K562 (cell line): ENCODE measurements around the gene GIGYF2. TPM values are rescaled to one million over a fixed set of nuclear protein-coding genes. Genes with fewer than 3 reads are reported as not detected.

Experiments used
- ATAC-seq: fragments of 200-7000 bp; cut with Tn5 transposase; 3 replicates; pipeline ENCODE4 v1.9.1; 2020; ENCODE audit warnings: moderate library complexity
- BruUV-seq: library from RNA; stranded (reverse); fragments of 400-500 nt; replicated peaks from 2 replicates; lab custom pipeline; 2021; lab: Mats Ljungman, UMichigan
- CTCF ChIA-PET: fragments of 300-600 bp; formaldehyde crosslinking; extraction: SDS; loops from one replicate; lab custom pipeline; 2021; ENCODE audit warnings: low intra/inter-chr PET ratio; lab: Yijun Ruan, JAX
- POLR2A ChIA-PET: fragments of 300-600, 350-650 bp; sonication (Branson Sonifier 250); formaldehyde crosslinking; extraction: SDS; loops from one replicate; lab custom pipeline; 2021; ENCODE audit warnings: antibody characterized with exemption, inconsistent platforms; lab: Yijun Ruan, JAX
- DNase-seq, 4 experiments: peaks; one replicate each; pipeline versions ENCODE4 v3.0.0 to v3.0.0-alpha.2; 2011 to 2018; ENCODE audit warnings: low spot score in 3 of 4, mixed read lengths in 3 of 4; ENCODE audit errors: extremely low read depth in 1 of 4
- FAIRE-seq: peaks from 2 replicates; lab custom pipeline; 2011; peaks lifted over from hg19 to GRCh38; lab: Jason Lieb, UNC
- H2AFZ ChIP-seq: 2 replicates; pipeline ENCODE4 v1.6.0; 2011; ENCODE audit warnings: low read depth, low read length, control low read depth, inconsistent platforms
- H3K27ac ChIP-seq: fragments of 200-600 bp; 3 replicates; pipeline ENCODE4 v1.8.0; 2011; ENCODE audit warnings: low read depth, mild to moderate bottlenecking, control low read depth, inconsistent platforms, low read length, moderate library complexity, mixed read lengths; ENCODE audit errors: extremely low read depth
- H3K27me3 ChIP-seq, 2 experiments: fragments of 300-600 bp in 1 of 2; 2 replicates in 1 of 2; 3 replicates in 1 of 2; pipeline versions ENCODE4 v1.6.0 to v1.8.0; 2011; ENCODE audit warnings: inconsistent platforms in 2 of 2, low read length in 2 of 2, mild to moderate bottlenecking in 1 of 2, mixed read lengths in 1 of 2, moderate library complexity in 1 of 2; ENCODE audit not compliant: control insufficient read depth in 2 of 2, insufficient read depth in 2 of 2
- H3K36me3 ChIP-seq: fragments of 300-600 bp; 3 replicates; pipeline ENCODE4 v1.8.0; 2011; ENCODE audit warnings: mild to moderate bottlenecking, low read length, inconsistent platforms; ENCODE audit not compliant: control insufficient read depth, insufficient read depth
- H3K4me1 ChIP-seq, 2 experiments: fragments of 200-600 bp in 1 of 2; replicated peaks in 1 of 2; 2 replicates in 1 of 2; 3 replicates in 1 of 2; pipeline versions ENCODE4 v1.5.1 to v1.8.0; 2011; ENCODE audit warnings: inconsistent platforms in 2 of 2, low read length in 2 of 2, mild to moderate bottlenecking in 1 of 2, mixed read lengths in 1 of 2, moderate library complexity in 1 of 2; ENCODE audit not compliant: control insufficient read depth in 2 of 2, insufficient read depth in 2 of 2
- H3K4me2 ChIP-seq: 2 replicates; pipeline ENCODE4 v1.6.1; 2011; ENCODE audit warnings: low read length, control low read depth, inconsistent platforms, mixed read lengths; ENCODE audit not compliant: insufficient read depth
- H3K4me3 ChIP-seq: fragments of 200-600 bp; sonication (generic), shearing (Covaris generic); 2 replicates; pipeline ENCODE4 v1.5.1; 2016; ENCODE audit warnings: control low read depth, inconsistent platforms
- H3K79me2 ChIP-seq: fragments of 200-600 bp; 3 replicates; pipeline ENCODE4 v1.8.0; 2011; ENCODE audit warnings: low read length, inconsistent platforms; ENCODE audit not compliant: control insufficient read depth, insufficient read depth
- H3K9ac ChIP-seq, 2 experiments: 2 replicates each; pipeline versions ENCODE4 v1.6.0 to v1.6.1; 2011; ENCODE audit warnings: low read depth in 2 of 2, low read length in 2 of 2, control low read depth in 1 of 2, inconsistent platforms in 1 of 2, mild to moderate bottlenecking in 1 of 2, mixed read lengths in 1 of 2; ENCODE audit not compliant: insufficient read depth in 1 of 2
- H3K9me1 ChIP-seq: one replicate; pipeline ENCODE4 v1.6.0; 2011; ENCODE audit warnings: inconsistent platforms, mild to moderate bottlenecking, low read length, moderate library complexity; ENCODE audit not compliant: control insufficient read depth, insufficient read depth
- H3K9me3 ChIP-seq: replicated peaks from 2 replicates; pipeline ENCODE4 v1.5.1; 2011; ENCODE audit warnings: low read depth, low read length, inconsistent platforms; ENCODE audit not compliant: control insufficient read depth, insufficient read depth
- H4K20me1 ChIP-seq: replicated peaks from 2 replicates; pipeline ENCODE4 v1.6.1; 2011; ENCODE audit warnings: low read length, inconsistent platforms, mixed read lengths; ENCODE audit not compliant: control insufficient read depth, insufficient read depth
- BDP1 ChIP-seq: IDR thresholded peaks from 3 replicates; pipeline ENCODE4 v1.6.1; 2011; ENCODE audit not compliant: insufficient read length, insufficient read depth
- CTCF ChIP-seq, 3 experiments: IDR thresholded peaks in 2 of 3; conservative IDR thresholded peaks in 1 of 3; 2 replicates each; pipeline ENCODE4 v1.5.1; 2011 to 2012; ENCODE audit warnings: low read length in 3 of 3, mild to moderate bottlenecking in 3 of 3, control low read depth in 2 of 3, improper control_type of control experiment in 1 of 3, inconsistent platforms in 1 of 3, low read depth in 1 of 3, mixed read lengths in 1 of 3, moderate library complexity in 1 of 3; ENCODE audit not compliant: insufficient read depth in 2 of 3
- CTCFL ChIP-seq: IDR thresholded peaks from 2 replicates; pipeline ENCODE4 v1.6.1; 2011; ENCODE audit warnings: borderline replicate concordance, low read depth, mild to moderate bottlenecking, moderate library complexity, low read length; ENCODE audit not compliant: insufficient read depth, poor library complexity, severe bottlenecking
- EP400 ChIP-seq: fragments of 450-650 bp; IDR thresholded peaks from 2 replicates; pipeline ENCODE4 v1.6.1; 2017; ENCODE audit warnings: antibody characterized with exemption, mild to moderate bottlenecking, moderate library complexity
- ETS1 ChIP-seq: conservative IDR thresholded peaks from 2 replicates; pipeline ENCODE4 v1.6.1; 2011; ENCODE audit warnings: low read depth, mild to moderate bottlenecking, low read length; ENCODE audit not compliant: control insufficient read depth
- RAD21 ChIP-seq, 2 experiments: fragments of 250-450 bp in 1 of 2; fragments of 450-650 bp in 1 of 2; sonication (Bioruptor Pico) in 1 of 2; formaldehyde crosslinking in 1 of 2; IDR thresholded peaks in 1 of 2; conservative IDR thresholded peaks in 1 of 2; 2 replicates each; pipeline versions ENCODE4 v1.4.0 to v1.8.0; 2020 to 2022; ENCODE audit warnings: mild to moderate bottlenecking in 2 of 2, moderate library complexity in 1 of 2
- RHOXF2B ChIP-seq: fragments of 250-450 bp; sonication (Bioruptor Pico); conservative IDR thresholded peaks from 2 replicates; pipeline ENCODE4 v1.5.1; 2021
- SMAD3 ChIP-seq: fragments of 450-650 bp; formaldehyde crosslinking; conservative IDR thresholded peaks from 2 replicates; pipeline ENCODE4 v1.4.0; 2020; ENCODE audit warnings: mild to moderate bottlenecking
- TEAD4 ChIP-seq, 2 experiments: sonication (generic) in 1 of 2; formaldehyde crosslinking in 1 of 2; IDR thresholded peaks; 2 replicates each; pipeline versions ENCODE4 v1.6.1 to v1.8.0; 2012 to 2022; ENCODE audit warnings: borderline replicate concordance in 1 of 2, inconsistent platforms in 1 of 2, low read length in 1 of 2, mild to moderate bottlenecking in 1 of 2, missing genetic modification reagents in 1 of 2
- YBX1 ChIP-seq: fragments of 450-650 bp; IDR thresholded peaks from 2 replicates; pipeline ENCODE4 v1.7.1; 2016; ENCODE audit warnings: mild to moderate bottlenecking
- WGBS: fragments of 100-300 bp; shearing (Covaris generic); methylation state at CpG from one replicate; pipeline ENCODE4 v1.1.6; 2016; ENCODE audit warnings: low coverage, mixed read lengths; ENCODE audit not compliant: insufficient coverage; ENCODE audit errors: missing lambda C conversion rate; 5-methylcytosine and 5-hydroxymethylcytosine counted together
- in situ Hi-C: fragments of 300-500 bp; cut with MboI; formaldehyde crosslinking; loops from 4 replicates; pipeline ENCODE4 v1.15.0; 2018; ENCODE audit warnings: inconsistent platforms, mixed read lengths
- intact Hi-C: fragments of 100-400 bp; cut with micrococcal nuclease; formaldehyde crosslinking; loops from 2 replicates; pipeline ENCODE4 v1.14.2; 2022
- polyA plus RNA-seq, 8 experiments: library from polyadenylated mRNA; depleted of rRNA in 4 of 8; stranded (reverse) in 5 of 8; unstranded in 3 of 8; fragments of >200 nt; fragmentation: Nextera tagmentation in 2 of 8; fragmentation: Illumina TruSeq in 1 of 8; extraction: Ambion mirVana in 2 of 8; extraction: Trizol in 1 of 8; gene quantifications; 2 replicates each; pipeline versions ENCODE4 v1.2.1 to v1.2.3, GENCODE V29; 2011 to 2014; ENCODE audit warnings: inconsistent platforms in 1 of 8, missing spikeins in 1 of 8
- total RNA-seq, 7 experiments: library from RNA; depleted of rRNA in 6 of 7; stranded (reverse); fragments of >200 nt in 6 of 7; fragmentation: Illumina TruSeq in 2 of 7; extraction: Trizol in 2 of 7; gene quantifications; 2 replicates each; pipeline versions ENCODE4 v1.2.1 to v1.2.3, GENCODE V29; 2011 to 2021; ENCODE audit warnings: low replicate concordance in 1 of 7

GIGYF2 gene
- total and polyA plus RNA-seq, 9 of the 15 experiments (the other 6 are each of a cell fraction or from before 2014, with no cell fraction given), result 12.7 to 52.7 (median 34.9) TPM

GRCh38 chr2:232886632-232887031 is 189.5 kb downstream of the GIGYF2 start (continued):
- TF ChIP-seq RHOXF2B (CRISPR knock-in tag) (no peak), YBX1 (no peak), ETS1 (no peak), TEAD4 (IDR thresholded peaks at IDR 0.05; ENCODE audit: low read length) (no peak), TEAD4 (CRISPR knock-in tag; IDR thresholded peaks at IDR 0.05; ENCODE audit: borderline replicate concordance) (no peak)
- TF ChIP-seq, all 486 proteins: peak for 0

GRCh38 chr2:232887171-232887850 is 190.2 kb downstream of the GIGYF2 start:
- H3K9me1 ChIP-seq, result no peaks in the 10 kb centered on the region
- intact Hi-C loops, result no loop called here
- ATAC-seq (peak; percentile 34; the same call in 1 of the 3 replicates), FAIRE-seq (no peak), DNase-seq (no peak)
- H3K27me3 ChIP-seq, result peaks cover 19 to 69% of the 10 kb centered on the region in 2 experiments; a peak in 4 of 5 replicates
- H3K79me2 ChIP-seq, result no peaks in the 10 kb centered on the region
- no peak overlapping the region for H3K4me3 ChIP-seq
- H3K36me3 ChIP-seq, result no peaks in the 10 kb centered on the region
- in situ Hi-C loops, result no loop called here
- no peak overlapping the region for H3K4me2 ChIP-seq
- no TSS peak for BruUV-seq
- no peaks in the 10 kb centered on the region for H3K9me3 ChIP-seq
- H3K9ac ChIP-seq, result no peak overlapping the region
- no peak overlapping the region for H3K27ac ChIP-seq
- TF ChIP-seq RAD21 (CRISPR knock-in tag; conservative IDR thresholded peaks at IDR 0.05 in 1 of 2, IDR thresholded peaks at IDR 0.05 in 1 of 2) (0 out of 4 replicates have a peak, but pooled peaks of 1 of the 2 experiments have one; percentile 8), EP400 (no peak), CTCFL (peak; percentile 4), SMAD3 (CRISPR knock-in tag) (no peak), CTCF (IDR thresholded peaks at IDR 0.05 in 2 of 3, conservative IDR thresholded peaks at IDR 0.05 in 1 of 3; ENCODE audit: insufficient read depth in 2 of 3, low read depth in 1 of 3, low read length in 3 of 3) (peak in 2 of 3 experiments; percentile 18 to 31; a peak in 2 of 6 replicates), BDP1 (no peak)
- CTCF ChIA-PET, result no interaction called here
- no peaks in the 10 kb centered on the region; the same call in 1 of the 2 replicates for H4K20me1 ChIP-seq
- peaks cover 5 to 14% of the 10 kb centered on the region in 2 experiments; a peak in 3 of 5 replicates for H3K4me1 ChIP-seq
- H2AFZ ChIP-seq, result no peak overlapping the region
- POLR2A ChIA-PET, result no interaction called here
- 13% methylated on average over 14 of the region's 15 CpGs for WGBS
